Adipocyte (in vitro differentiated cells): ENCODE measurements around the gene PTPRM.

Experiments
- DNase-seq: peaks from one replicate; pipeline ENCODE4 v3.0.0-alpha.2; 2015; ENCODE audit warnings: low read depth
- H3K27me3 ChIP-seq: replicated peaks from 2 replicates; pipeline ENCODE4 v1.7.0; 2013; ENCODE audit warnings: mild to moderate bottlenecking, low read length, moderate library complexity; ENCODE audit not compliant: control insufficient read depth, insufficient read depth
- H3K36me3 ChIP-seq: 2 replicates; pipeline ENCODE4 v1.7.0; 2013; ENCODE audit warnings: low read length, mild to moderate bottlenecking, moderate library complexity; ENCODE audit not compliant: control insufficient read depth, insufficient read depth, severe bottlenecking
- H3K4me1 ChIP-seq: 2 replicates; pipeline ENCODE4 v1.7.0; 2013; ENCODE audit warnings: mild to moderate bottlenecking, low read length, moderate library complexity; ENCODE audit not compliant: control insufficient read depth, insufficient read depth
- H3K4me3 ChIP-seq: 2 replicates; pipeline ENCODE4 v1.7.0; 2013; ENCODE audit warnings: mild to moderate bottlenecking, low read length, moderate library complexity
- H3K9ac ChIP-seq: 2 replicates; pipeline ENCODE4 v1.7.0; 2013; ENCODE audit warnings: mild to moderate bottlenecking, low read length, moderate library complexity
- H3K9me3 ChIP-seq: 2 replicates; pipeline ENCODE4 v1.7.0; 2013; ENCODE audit warnings: mild to moderate bottlenecking, low read length, moderate library complexity; ENCODE audit not compliant: control insufficient read depth

Gene PTPRM

GRCh38 chr18:8279346-8279745 is 712.2 kb downstream of the PTPRM start:
- DNase-seq, result no peak
- Histone ChIP-seq H3K4me1 (peaks cover 17% of the 10 kb centered on the region), H3K36me3 (no peaks in the 10 kb centered on the region), H3K4me3 (no peak overlapping the region), H3K27me3 (no peaks in the 10 kb centered on the region), H3K9me3 (no peaks in the 10 kb centered on the region), H3K9ac (no peak overlapping the region)

- Histone ChIP-seq H3K4me3 (no peak overlapping the region), H3K4me1 (peaks cover 20% of the 10 kb centered on the region), H3K9me3 (no peaks in the 10 kb centered on the region), H3K27me3 (no peaks in the 10 kb centered on the region), H3K36me3 (no peaks in the 10 kb centered on the region), H3K9ac (no peak overlapping the region)
- DNase-seq, result no peak
Measured at GRCh38 chr18:8279781-8280330, 712.7 kb downstream of the PTPRM start.

- no peaks in the 10 kb centered on the region for H3K36me3 ChIP-seq
- peak; percentile 75 for DNase-seq
- H3K9ac ChIP-seq, result peak overlapping the region; percentile 33
- H3K4me3 ChIP-seq, result peak overlapping the region; percentile 63
- no peaks in the 10 kb centered on the region for H3K27me3 ChIP-seq
- H3K4me1 ChIP-seq, result peaks cover 7% of the 10 kb centered on the region
- no peaks in the 10 kb centered on the region for H3K9me3 ChIP-seq
Measured at GRCh38 chr18:8283891-8284585, 716.9 kb downstream of the PTPRM start.

- H3K27me3 ChIP-seq, result no peaks in the 10 kb centered on the region
- no peak overlapping the region for H3K4me3 ChIP-seq
- H3K4me1 ChIP-seq, result peaks cover 7% of the 10 kb centered on the region
- DNase-seq, result peak; percentile 23
- H3K9me3 ChIP-seq, result no peaks in the 10 kb centered on the region
- no peak overlapping the region for H3K9ac ChIP-seq
- H3K36me3 ChIP-seq, result no peaks in the 10 kb centered on the region
Measured at GRCh38 chr18:8286303-8286702, 719.2 kb downstream of the PTPRM start.

GRCh38 chr18:8287196-8287885 is 720.2 kb downstream of the PTPRM start:
- DNase-seq, result no peak
- Histone ChIP-seq H3K9me3 (no peaks in the 10 kb centered on the region), H3K36me3 (no peaks in the 10 kb centered on the region), H3K4me3 (no peak overlapping the region), H3K4me1 (peaks cover 7% of the 10 kb centered on the region), H3K27me3 (no peaks in the 10 kb centered on the region), H3K9ac (no peak overlapping the region)

- H3K9me3 ChIP-seq, result no peaks in the 10 kb centered on the region
- H3K9ac ChIP-seq, result no peak overlapping the region
- no peaks in the 10 kb centered on the region for H3K36me3 ChIP-seq
- DNase-seq, result no peak
- no peaks in the 10 kb centered on the region for H3K27me3 ChIP-seq
- H3K4me1 ChIP-seq, result peaks cover 7% of the 10 kb centered on the region
- no peak overlapping the region for H3K4me3 ChIP-seq
Measured at GRCh38 chr18:8288472-8289195, 721.5 kb downstream of the PTPRM start.

- Histone ChIP-seq H3K27me3 (no peaks in the 10 kb centered on the region), H3K36me3 (no peaks in the 10 kb centered on the region), H3K9ac (no peak overlapping the region), H3K4me3 (no peak overlapping the region), H3K9me3 (no peaks in the 10 kb centered on the region), H3K4me1 (no peaks in the 10 kb centered on the region)
- DNase-seq, result no peak
Measured at GRCh38 chr18:8290435-8290834, 723.3 kb downstream of the PTPRM start.

- H3K4me3 ChIP-seq, result no peak overlapping the region
- no peaks in the 10 kb centered on the region for H3K9me3 ChIP-seq
- no peak for DNase-seq
- no peaks in the 10 kb centered on the region for H3K27me3 ChIP-seq
- H3K36me3 ChIP-seq, result no peaks in the 10 kb centered on the region
- H3K4me1 ChIP-seq, result no peaks in the 10 kb centered on the region
- H3K9ac ChIP-seq, result no peak overlapping the region
Measured at GRCh38 chr18:8290913-8291312, 723.8 kb downstream of the PTPRM start.

GRCh38 chr18:8293184-8293583 is 726.1 kb downstream of the PTPRM start:
- Histone ChIP-seq H3K4me1 (no peaks in the 10 kb centered on the region), H3K36me3 (peaks cover 20% of the 10 kb centered on the region), H3K27me3 (no peaks in the 10 kb centered on the region), H3K9me3 (no peaks in the 10 kb centered on the region), H3K4me3 (no peak overlapping the region), H3K9ac (no peak overlapping the region)
- no peak for DNase-seq

- Histone ChIP-seq H3K36me3 (peaks cover 22% of the 10 kb centered on the region), H3K4me3 (no peak overlapping the region), H3K4me1 (no peaks in the 10 kb centered on the region), H3K9ac (no peak overlapping the region), H3K9me3 (no peaks in the 10 kb centered on the region), H3K27me3 (no peaks in the 10 kb centered on the region)
- DNase-seq, result no peak
Measured at GRCh38 chr18:8296886-8297616, 729.9 kb downstream of the PTPRM start.

GRCh38 chr18:8298186-8298585 is 731.1 kb downstream of the PTPRM start:
- Histone ChIP-seq H3K27me3 (no peaks in the 10 kb centered on the region), H3K36me3 (peaks cover 22% of the 10 kb centered on the region), H3K9me3 (no peaks in the 10 kb centered on the region), H3K9ac (no peak overlapping the region), H3K4me1 (peaks cover 3% of the 10 kb centered on the region), H3K4me3 (no peak overlapping the region)
- peak; percentile 15 for DNase-seq
